Activated T-cell treated with anti-CD3 and anti-CD28 coated beads for 24 hours (primary cell): Measurements from ENCODE around the gene GFM1.

Source experiments
- DNase-seq: peaks from one replicate; pipeline ENCODE4 v3.0.0-alpha.2; 2020; ENCODE audit warnings: low read depth

Gene GFM1

DNA sequence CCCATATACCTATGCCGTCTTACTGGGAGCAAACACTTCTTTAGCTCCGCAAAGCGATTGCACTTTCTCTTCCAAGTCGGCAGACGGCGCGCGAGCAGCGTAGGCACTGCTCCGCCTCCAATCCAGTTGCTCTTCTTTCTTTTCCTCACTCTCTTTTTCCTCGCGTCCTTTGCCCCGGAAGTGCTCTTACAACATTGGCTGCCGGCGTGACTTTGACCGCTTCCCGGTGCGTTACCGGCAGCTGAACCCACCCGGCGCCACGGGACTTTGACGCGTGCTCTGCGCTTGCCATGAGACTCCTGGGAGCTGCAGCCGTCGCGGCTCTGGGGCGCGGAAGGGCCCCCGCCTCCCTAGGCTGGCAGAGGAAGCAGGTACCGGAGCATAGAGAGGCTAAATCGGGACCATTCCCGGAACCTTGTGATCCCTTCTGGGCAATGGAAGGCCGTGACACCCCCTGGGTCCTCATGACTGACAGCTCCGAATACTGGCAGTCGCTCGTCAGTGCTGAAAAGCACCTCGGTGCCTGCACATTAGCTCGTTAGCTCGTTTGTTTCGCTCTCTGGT lies at the start of gene GFM1:
Gene GFM1 (plus strand): TSS at position 183 of the 564 bp plus-strand sequence. CDS start 108 bp downstream, at position 291.
- DNase-seq = peak; percentile 86

- DNase-seq = no peak
Measured at GRCh38 chr3:158600787-158601186, 43.5 kb upstream of the GFM1 start.

DNA sequence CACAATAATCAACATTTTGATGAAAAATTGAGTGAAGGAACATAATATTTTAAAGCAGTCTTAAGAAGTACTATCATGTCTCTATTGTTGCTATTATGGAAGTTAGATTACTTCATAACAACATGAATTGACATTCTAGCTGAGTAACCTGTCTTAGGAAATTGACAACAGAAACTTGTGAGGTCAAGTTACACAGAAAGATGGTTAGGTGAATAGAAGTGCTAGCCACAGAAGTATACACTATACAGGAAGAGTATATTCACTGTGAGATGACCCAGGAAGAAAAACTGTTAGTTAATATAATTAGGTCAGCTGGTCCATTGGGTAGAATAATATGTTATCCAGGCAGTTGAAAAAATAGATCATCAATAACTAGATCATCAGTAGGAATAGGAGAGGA lies 42.1 kb upstream of the GFM1 start:
- no peak for DNase-seq

GRCh38 chr3:158617982-158618875 lies 26.1 kb upstream of the GFM1 start:
- DNase-seq = no peak

DNA sequence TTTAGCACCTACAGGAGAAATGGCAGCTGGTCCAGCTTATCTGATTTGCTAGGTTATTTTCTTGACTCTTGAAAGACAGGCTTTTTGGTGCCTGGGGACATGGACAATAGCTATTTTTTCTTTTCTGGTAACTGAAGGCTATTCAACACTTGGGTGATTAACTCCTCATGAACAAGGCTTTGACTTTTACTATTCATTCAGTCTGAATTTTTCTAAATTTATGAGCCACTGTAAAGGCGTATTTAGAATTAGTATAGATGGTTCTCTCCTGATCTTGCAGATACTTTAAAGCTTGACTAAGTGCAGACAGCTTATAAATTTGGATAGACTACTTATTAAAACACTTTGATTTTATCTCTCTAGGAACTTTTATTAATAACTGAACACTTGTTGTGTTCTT lies 18.4 kb upstream of the GFM1 start:
- DNase-seq = no peak

- DNase-seq = no peak
Measured at GRCh38 chr3:158631981-158632380, 12.3 kb upstream of the GFM1 start.

GRCh38 chr3:158640646-158641045 lies 3.7 kb upstream of the GFM1 start:
- DNase-seq = no peak

DNA sequence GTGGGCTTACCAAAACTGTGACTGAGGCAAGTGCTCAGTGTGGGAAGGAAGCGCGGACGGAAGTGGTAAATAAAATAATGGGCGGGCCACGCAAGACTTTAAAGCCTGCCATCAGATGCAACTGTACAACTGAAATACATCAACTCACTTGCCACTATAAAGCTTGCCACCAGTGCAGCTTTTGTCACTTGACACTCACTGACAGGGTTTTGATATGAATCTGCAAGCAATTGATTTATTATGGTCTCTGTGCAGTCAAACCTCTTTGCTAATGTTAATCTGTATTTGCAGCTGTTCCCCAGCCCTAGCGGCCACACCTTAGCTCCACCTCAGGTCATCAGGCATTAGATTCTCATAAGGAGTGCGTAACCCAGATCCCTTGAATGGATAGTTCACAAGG lies 2.3 kb upstream of the GFM1 start:
- no peak for DNase-seq

DNA sequence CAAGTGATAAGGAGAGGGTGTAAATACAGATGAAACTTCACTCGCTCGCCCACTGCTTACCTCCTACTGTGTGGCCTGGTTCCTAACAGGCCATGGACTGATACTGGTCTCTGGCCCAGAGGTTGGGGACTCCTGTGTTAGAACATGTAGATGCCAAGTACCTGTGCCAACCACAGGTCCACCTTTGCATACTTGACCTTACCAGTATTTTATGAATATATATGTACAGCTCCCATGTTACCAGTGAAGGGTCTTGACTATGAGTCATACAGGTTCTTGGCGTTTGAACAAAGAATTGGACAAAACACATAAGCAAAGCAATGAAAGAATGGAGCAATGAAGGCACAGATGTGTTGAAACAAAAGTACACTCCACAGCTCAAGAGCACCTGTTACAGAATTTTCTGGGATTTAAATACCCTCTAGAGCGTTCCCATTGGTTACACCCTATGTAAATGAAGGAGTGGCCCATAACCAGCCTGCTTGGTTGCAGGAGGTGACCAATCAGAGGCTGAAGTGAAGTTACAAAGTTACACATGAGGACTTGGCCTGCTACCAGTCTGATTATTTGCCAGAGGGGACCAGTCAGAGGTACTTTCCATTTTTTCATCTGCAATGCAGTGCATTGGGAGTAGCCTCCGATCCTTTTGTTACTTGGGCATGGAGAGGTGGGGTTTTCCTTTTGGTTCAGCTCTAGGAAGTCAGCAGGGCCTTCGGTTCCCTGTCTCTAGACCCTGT lies 1.7 kb upstream of the GFM1 start:
- no peak for DNase-seq

GRCh38 chr3:158649791-158650190 lies 5.5 kb downstream of the GFM1 start:
- no peak for DNase-seq

DNA sequence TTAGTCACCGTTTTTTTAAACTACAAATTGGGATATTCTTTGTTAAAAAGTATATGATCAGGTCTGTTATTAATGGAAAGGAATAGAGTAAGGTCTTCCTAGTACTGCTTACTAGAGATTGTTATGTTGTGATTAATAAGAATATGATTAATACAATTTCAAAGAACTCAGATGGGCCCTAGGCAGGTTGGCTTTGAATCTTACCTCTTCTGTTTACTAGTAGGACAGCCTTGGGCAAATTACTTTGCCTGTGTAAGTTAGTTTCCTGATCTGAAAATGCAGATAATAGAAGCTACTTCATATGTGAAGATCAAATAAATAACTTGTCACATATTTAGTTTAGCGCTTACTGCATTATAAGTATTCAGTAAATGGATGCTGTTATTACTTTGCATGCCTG lies 6.9 kb downstream of the GFM1 start:
- no peak for DNase-seq

DNA sequence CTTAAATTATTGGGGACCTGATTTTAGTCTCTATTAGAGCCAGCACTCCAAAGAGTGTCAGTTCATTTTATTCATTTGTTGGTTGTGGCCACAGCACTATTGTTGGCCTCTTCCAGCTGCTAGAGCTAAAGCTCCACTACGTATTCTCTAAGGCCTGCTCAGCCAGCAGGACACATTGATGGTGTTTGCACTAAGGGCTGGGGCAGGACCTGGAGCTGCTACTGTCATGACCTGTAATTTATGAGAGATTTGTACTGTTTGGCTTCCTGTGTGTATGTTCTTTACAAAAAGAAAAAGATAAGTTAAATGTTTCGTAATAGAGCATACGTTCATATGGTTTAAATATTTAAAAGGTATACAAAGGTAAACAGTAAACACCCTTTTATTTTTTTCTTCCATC lies 8.1 kb downstream of the GFM1 start:
- no peak for DNase-seq

DNA sequence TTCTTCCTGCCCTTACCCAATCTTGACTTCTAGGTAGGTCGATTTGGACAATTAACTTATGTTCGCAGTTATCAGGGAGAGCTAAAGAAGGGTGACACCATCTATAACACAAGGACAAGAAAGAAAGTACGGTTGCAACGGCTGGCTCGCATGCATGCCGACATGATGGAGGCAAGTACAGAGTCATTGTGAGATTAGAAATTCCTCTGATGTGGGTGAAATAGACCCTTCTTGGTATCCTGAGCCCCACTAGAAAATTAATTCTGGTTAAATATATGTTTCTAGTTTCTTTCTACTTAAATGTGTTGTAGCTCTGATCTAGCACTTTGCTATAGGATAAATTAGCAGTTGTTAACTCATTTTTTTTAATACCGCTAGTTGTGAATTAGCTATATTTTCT lies 14.6 kb downstream of the GFM1 start:
- no peak for DNase-seq

- peak; percentile 35 for DNase-seq
Measured at GRCh38 chr3:158659454-158660237, 15.3 kb downstream of the GFM1 start.

- DNase-seq = no peak
Measured at GRCh38 chr3:158660711-158661110, 16.4 kb downstream of the GFM1 start.

DNA sequence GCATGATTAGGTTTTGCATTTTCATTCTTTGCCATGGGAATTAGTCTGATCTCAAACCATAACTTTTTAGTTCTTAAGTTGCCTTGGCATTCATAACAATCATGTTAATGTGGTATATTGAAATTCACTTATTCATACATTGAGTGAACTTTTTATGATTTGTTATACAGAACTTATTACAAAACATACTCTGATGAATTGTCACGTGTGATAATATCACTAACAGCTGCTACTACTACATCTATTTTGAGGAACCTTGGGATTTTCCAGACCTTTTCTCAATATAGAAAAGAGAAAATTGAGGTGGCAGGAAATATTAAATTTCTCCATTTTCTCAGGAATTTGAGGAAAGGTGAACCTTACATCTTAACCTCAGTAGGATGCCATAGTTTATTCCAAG lies 18.9 kb downstream of the GFM1 start:
- no peak for DNase-seq

DNA sequence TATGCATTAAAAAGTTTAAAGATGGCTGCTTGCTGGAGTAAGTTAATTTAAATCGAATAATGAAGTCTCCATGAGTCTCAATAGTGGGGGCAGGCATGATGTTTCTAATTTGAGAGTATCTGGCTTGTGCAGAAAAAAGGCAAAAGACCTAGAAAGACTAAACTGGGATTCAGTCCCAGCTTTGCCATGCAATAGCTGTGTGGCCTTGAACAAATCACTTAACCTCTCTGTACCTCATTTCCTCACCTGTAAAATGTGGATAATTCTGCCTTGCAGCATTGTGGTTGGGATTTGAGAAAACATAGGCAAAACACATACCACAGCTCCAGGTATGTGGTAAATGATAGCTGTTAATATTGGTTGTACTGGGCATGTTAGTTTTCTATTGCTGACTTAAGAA lies 19.5 kb downstream of the GFM1 start:
- no peak for DNase-seq

- no peak for DNase-seq
Measured at GRCh38 chr3:158666416-158666815, 22.1 kb downstream of the GFM1 start.

GRCh38 chr3:158668506-158668905 lies 24.2 kb downstream of the GFM1 start:
- no peak for DNase-seq

DNA sequence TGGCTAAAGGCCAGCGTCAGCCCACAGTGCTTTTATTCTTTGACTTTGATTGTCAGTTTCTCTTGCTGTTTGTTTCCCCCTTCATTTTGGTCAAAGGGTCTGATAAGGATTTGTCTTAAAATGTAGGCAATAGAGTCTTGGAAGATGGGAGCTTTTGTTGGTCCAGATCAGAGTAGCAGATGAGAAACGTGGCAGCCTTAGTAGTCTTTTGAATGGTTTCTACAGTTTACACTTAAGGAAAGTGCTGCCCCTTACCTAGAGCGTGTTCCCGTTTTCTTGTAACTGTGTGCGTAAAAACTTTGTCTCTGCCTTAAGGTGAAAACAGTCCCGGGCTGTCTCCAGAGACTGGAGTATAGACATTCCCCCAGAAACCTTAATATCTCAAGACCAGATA lies 27.5 kb downstream of the GFM1 start:
- no peak for DNase-seq

DNA sequence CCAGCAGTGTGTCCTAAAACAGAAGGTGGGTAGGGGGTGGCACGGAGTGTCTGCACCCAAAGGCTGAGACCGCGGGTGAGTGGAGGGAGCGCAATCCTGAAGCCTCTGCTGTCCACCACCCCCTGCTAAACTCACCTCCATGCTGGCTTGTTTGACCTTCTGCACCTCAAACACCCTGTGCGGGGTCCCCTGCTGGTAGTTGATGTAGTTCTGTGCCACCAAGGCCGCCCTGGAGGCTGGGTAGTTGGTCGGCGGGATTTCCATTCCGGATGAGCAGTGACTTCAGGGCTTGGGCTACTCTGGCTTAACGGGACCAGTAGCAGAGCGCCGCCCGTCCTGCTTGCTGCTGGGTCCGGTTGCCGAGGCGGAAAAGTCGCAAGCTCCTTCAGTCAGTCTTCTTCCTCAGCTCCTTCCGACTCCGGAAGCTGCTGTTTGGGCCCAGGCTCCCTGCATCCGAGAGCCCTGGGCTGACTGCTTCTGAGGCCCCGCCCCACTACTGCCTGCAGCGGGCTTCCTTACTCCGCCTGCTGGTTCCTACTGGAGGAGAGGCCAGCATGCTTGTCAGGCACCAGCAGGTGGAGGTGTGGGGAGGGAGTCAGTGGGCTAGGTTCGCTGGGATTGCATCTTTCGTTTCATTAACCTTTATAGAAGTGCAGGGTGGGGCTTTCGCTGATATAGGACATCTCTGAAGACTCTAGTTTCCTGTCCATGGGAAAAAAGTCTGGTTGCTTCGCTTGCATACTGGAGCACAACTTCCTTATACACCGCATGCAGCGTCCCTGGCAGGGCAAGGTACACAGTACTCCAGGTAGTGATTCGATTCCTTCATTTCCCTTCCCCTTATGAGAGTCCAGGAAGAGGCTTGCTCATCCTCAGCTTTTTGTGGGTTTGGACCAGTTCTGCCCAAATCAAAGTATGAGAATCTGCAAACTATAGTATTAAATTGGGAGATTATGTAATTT lies 28.2 kb downstream of the GFM1 start, which contains the start of gene LXN:
Gene LXN (minus strand): TSS at position 434 of the 962 bp plus-strand sequence. CDS start 170 bp downstream, at position 264.
- DNase-seq = peak; percentile 68
